G401 (cell line): ENCODE data around the gene SNRK. TPM values are rescaled to one million over a fixed set of nuclear protein-coding genes. Genes with fewer than 3 reads are reported as not detected.
A peak's percentile ranks its signal among the peaks of the same experiment; 100 is the strongest.

Experiments used
- DNase-seq: peaks from one replicate; pipeline ENCODE4 v3.0.0-alpha.2; 2015; ENCODE audit warnings: low spot score
- in situ Hi-C: cut with HindIII; loops from 2 replicates; pipeline ENCODE4 v1.10.0; 2016; ENCODE audit warnings: low sequenced_read_pairs, mixed read lengths
- total RNA-seq: library from RNA; depleted of rRNA; stranded (reverse); fragments of >200 nt; shearing (Covaris generic); gene quantifications from 2 replicates; pipeline ENCODE4 v1.2.3, GENCODE V29; 2014

Gene SNRK
- total RNA-seq, 1 experiment from 2014 or later = 11.2 TPM

DNA sequence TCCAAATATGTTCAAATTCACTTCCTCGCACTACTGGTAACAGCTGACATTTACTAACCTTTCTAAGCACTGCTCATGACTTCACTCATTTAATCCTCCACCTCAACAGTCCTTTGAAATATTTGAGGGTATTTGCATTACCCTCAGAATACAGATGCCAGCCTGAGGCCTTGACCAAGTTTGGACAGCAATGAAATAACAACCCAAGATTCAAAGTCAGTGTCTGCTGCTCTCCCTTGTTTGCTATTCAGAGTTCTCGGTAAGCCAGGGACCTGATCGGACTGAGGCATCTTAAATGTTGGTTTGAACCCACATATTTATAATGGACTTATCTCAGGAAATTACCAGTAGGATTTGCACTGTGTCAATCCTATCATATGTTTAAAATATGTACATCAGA is 19.9 kb upstream of the SNRK start:
- in situ Hi-C loops = no loop called here
- DNase-seq = no peak

DNA sequence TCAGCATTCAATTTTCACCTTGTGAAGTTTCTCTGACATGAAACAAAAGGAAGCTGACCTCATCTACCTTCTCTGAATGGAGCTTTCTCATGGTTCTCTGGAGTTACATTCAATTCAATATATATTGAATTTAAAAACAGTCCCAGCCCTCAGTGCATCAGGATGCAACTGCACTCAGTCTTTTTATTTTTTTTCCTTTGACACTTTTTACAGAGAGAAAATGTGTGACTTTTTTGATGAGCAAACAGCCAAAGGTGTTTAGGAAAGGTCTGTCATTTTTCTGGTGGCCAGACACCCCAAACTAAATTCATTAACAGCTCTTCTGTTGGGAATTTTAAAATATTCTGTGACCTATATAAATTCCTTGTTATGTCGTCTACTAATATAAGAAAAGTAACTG is 19.3 kb upstream of the SNRK start:
- in situ Hi-C loops = no loop called here
- DNase-seq = no peak

DNA sequence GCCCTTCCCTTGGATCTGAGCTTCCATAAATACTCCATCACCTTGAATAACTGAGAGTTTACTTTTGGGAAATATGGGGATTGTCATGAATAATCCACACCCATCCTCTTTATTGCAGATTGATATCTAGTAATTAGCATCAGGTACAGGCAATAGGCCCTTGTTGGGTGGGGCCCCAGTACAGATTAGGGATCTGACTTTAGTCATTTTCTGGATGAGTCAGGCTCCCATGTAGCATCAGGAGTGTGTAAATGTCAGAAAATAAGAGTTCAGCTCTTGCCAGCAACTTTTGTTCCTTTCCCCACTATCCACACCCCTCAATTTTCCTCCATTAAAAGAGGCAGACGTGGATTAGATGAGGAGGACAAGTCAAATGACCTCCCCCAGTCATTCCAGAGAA is 17.7 kb upstream of the SNRK start:
- in situ Hi-C loops = no loop called here
- no peak for DNase-seq

DNA sequence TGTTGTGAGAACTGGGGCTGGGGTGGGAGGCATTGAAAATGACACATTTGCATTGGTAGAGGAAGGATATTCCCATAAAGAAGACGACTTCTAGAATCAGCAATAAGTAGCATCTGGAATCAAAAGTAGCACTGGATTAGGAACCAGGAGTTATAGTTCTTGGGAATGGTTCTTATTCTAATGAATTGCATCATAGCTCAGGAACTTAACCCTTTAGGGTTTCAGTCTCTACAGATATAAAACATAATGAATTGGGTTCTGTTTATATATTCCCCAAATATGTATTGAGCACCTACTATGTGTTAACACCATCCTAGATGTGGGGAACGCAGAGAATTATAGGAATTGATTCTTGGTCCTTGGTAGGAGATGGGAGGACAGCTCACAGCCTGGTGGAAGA is 16.3 kb upstream of the SNRK start:
- DNase-seq = no peak
- in situ Hi-C loops = no loop called here

DNA sequence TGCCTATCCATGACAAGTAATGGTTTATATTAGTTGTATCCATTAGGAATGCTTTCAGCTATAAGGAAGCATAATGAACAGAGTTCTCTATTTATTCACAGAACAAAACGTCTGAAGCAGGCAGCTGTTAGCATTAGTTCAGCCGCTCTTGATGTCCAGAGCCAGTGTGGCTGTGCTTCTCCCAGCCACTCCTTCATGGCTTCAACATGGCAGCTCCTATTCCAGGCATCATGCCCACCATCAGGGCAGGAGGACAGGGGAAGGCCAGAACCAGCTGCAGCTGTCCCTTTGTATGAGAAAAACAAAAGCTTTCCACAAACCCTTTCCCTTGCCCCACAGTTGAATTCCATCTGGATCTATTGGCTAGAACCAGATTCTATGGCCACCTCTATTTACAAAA is 12.9 kb upstream of the SNRK start:
- DNase-seq = no peak
- in situ Hi-C loops = no loop called here

DNA sequence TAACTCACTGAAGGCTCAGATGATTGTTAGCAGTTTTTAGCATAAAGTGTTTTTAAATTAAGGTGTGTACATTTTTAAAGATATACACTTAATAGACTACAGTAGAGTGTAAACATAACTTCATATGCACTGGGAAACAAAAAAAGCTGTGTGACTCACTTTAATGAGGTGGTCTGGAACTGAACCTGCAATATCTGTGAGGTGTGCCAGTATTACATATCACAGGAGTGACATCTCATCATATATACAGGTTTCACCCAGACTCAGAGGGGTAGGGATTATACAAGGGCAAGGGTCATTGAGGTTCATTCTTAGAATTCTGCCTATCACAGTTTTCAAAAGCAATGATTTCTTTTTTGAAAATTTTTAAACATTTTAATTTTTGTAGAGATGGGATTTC is 7.3 kb upstream of the SNRK start:
- DNase-seq = no peak
- in situ Hi-C loops = no loop called here

DNA sequence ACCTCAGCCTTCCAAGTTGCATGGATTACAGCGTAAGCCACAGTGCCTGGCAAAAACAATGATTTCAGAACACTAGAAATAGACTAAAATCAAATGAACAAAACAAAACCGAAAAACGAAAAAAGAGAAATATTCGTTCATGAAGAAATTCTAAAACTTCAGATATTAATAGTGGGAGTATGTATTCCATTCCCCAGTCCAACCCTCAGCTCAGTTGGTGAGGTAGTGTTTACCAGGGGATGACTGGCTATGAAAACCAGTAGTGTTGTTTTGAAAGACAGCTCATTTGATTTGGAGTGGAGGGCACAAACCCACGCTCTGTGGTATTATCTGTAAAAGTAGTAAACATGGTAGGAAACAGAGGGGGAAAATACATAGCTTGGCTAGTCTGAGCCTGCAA is 6.8 kb upstream of the SNRK start:
- no peak for DNase-seq
- in situ Hi-C loops = no loop called here

DNA sequence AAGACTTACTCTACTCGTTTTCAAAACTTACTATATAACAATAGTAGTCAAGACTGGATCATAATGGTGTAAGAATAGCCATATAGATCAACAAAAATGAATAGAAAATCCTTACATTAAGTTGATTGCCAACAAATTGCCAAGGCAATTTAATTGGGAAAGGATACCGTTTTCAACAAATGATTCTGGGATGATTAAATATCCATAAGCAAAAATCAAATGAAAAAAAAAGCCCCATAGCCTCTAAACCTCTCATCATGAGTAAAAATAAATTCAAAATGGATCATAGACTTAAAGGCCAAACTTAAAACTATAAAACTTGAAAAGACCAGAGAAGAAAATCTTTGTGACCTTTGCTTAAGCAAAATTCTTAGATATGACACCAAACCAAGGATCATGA is 5.3 kb upstream of the SNRK start:
- in situ Hi-C loops = no loop called here
- DNase-seq = no peak

DNA sequence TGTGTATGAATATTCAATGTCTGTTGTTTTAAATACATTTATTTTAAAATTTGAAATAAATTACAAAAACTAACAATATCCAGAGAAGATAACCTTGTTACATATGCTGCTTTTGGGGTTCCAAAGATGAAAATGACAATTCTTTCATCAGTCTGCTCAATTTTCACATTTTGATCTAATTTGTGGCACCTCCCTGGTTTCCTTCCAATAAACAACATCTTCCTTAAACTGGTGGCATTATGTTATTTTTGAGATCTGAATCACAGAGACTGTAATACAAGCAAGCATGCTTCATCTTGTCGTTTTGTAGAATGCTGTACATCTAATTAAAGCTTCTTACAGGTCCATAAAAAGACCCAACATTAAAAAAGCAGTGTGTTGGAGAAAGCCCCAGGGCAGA is 2.2 kb upstream of the SNRK start:
- no peak for DNase-seq
- in situ Hi-C loops = no loop called here

DNA sequence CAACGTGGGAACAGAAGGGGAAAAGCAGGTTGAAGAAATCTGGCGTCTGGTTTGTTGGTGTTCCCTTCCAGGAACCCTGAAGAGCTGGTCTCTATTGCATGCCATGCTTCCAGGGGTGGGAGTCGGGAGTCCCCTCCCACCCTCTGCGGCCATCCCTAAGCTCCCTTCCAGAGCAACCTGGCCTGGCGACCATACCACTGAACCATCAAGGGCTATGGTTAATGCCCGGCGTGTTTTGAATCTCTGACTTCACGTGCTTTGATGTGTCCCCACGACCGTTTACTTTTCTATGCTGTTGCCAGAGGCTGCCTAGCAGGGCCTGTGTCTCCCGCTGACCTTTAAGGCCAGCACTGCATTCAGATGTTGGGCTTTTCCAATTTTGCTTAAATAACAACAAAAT is 696 bp upstream of the SNRK start:
- DNase-seq = no peak
- in situ Hi-C loops = no loop called here

DNA sequence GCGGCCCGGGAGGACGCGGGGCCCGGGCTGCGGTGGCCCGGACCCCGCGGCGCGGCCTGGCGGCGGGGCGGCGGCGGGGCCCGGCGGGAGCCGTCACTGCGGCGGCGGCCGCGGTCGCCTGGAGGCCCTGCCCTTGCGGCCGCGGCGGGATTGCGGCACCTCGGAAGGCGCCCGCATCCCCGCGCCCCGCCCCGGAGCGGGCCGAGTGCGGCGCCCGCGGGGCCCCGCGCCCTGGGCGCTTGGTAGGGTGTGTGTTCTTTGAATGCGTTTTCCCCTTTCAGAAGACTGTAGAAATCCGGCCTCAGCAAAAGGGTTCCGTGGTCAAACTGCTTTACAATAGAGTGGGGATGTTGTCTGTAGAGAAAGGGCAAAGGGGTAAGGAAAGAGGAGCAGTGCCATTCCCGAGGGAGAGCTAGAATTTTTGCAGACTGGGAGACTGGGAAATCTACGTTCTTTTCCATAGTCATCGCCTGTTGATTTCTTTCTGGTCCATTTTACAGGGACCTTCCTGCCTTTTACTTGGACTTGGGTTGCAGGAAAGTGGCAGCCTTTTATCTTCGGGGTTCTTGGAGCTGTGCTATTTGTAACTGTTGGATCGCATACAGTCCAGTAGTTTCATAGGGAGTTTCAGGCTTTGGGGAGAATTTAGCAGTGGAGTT is 630 bp downstream of the SNRK start:
- in situ Hi-C loops = no loop called here
- DNase-seq = no peak

DNA sequence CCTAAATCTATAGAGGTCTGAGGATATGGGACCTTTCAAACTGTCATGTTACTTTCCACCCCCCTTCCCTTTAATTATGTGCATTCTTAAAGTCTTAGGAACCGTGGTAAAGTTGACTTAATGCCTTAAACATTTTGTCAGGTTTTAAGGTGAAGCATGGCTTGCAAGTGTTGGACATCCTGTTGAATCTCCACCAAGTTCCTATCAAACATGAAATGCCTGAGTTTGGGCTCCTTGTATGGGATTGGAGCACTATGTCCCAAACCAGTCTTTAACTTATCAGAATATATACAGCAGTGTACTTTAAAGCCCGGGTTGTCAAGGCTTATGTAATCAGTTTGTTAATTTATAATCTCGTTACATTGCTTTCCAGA is 1.1 kb downstream of the SNRK start:
- in situ Hi-C loops = no loop called here
- DNase-seq = no peak

DNA sequence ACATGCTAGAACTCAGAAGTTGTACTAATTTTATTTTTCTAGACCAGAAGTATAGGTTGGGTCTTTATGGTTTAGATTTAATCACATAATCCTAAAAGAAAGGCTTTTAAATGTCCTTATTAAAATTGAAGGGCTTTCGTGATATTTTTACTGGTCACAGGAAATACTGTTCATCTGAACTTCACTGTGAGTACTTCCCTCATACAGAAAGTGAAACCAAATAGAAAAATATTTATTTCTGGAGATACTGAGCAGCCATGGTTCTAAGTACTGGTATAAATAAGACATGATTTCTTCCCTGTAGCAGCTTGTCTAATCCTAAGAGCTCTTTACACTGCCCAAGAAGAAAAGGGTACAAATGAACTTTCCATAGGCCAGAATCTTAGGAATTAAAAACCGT is 2.0 kb downstream of the SNRK start:
- no peak for DNase-seq
- in situ Hi-C loops = no loop called here

DNA sequence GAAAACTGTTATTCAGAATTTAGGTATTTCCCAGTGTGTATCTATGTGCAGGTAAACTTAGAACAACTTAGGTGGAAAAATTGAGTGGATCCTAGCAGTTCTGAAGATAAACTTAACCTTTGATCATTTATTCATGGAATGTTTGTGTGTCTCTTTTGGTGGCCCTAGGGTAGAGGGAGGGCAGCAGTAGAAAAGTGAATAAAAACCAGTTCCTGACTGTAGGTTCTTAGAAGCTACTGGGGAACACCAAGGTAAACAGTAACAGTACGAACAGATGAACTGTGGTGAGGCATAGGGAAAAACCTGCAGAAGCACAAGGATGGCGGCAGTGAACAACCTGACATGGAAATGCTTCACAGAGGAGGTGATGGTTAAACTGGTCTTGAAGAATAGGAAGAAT is 2.5 kb downstream of the SNRK start:
- DNase-seq = no peak
- in situ Hi-C loops = no loop called here

DNA sequence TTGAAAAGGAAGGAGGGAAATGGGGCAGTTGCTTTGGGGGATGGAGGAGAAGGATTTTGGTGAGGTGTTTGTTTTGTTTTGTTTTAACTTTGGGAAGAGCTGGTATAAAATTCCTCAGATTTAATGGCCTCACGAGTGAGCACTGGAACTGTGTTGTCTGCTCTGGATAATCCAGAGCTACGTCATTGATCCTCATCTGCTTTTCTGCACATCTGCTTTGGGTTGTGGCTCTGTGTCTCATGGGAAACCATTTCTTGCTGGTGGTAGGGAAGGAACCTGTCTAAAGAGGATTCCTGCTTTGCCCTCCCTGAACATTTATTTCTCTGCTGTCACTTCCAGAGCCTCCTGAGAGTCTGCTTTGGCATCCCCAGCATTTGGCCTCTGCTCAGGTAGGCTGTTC is 3.1 kb downstream of the SNRK start:
- peak; percentile 57 for DNase-seq
- in situ Hi-C loops = no loop called here

DNA sequence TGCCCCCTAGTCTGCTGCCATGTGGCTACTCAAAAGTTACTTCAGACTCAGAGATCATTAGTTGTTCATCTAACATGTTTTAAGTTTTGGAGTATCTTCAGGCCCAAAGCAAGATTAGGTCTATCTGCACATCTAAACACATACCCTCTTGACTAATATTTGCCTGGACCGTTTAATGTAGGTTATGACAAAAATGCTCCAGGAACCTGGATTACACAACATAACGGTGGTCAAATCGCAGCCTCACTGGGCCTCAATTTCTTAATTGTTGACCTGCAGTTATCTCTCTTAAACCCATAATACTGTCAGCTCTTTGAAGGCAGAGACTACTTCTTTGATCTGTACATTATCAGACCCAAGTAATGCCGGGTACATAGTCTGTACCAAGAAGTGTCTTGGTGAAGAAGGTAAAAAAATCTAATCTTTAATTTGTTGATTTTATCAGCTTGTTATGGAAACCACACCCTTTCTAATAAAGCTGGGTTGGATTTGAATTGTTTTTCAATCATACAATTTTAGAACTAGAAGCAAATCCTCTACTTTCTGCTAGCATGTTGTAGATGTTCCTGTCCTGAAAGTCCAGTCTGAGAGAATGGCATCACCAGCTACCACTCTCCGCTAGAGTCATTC is 3.6 kb downstream of the SNRK start:
- DNase-seq = no peak
- in situ Hi-C loops = no loop called here

DNA sequence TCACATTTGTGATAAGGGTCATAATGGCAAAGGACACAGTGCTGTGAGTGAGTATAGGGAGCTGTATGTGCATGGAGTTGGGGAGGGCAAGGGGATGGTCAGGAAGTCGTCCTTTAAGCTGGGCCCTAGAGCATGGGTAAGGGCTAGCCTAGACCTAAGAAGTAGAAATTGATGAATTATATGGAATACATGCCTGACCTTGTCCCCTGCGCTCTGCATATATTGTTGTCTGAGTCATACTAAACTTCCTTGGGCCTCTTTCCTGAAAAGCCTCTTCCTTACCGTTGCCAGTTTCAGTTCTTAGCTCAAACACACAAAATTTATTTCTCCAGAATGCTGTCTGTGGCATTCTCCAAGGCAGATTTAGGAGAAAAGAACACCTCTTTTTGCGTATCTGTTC is 4.6 kb downstream of the SNRK start:
- no peak for DNase-seq
- in situ Hi-C loops = no loop called here

DNA sequence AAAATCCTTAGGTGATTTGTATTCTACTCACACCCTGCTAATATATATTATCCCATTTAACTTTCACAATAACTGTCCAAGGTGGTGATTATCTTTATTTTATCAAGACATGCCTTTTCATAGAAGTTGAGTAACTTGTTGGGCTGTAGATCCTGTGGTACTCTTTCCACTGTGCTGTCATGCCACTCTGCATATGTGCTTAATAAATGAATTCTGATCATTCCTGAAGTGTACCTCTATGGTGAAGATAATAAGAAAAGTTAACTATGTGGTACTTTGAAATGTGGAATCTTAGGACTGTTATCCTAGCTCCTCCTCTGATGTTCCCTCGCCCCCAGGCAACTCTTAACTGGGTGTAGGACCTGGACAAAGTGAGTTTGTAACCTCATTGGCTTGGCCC is 5.2 kb downstream of the SNRK start:
- in situ Hi-C loops = no loop called here
- no peak for DNase-seq

DNA sequence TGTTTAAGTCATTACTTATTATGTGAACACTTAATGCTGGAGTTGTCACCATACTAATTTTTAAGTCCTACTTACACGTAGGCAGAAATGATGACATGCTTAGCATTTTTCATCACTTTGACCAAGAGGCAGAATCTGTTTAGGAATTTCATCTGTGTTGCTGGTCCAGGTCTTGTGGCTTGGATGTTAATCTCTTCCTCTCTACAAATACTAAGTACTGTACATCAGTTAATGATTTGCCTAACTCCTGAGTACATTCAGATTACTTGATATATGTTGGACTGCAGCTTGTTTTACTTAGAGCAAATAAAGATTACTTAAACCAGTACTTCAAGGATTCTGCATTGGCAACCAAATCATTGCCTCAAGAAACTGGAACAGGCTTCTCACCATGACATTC is 8.6 kb downstream of the SNRK start:
- no peak for DNase-seq
- in situ Hi-C loops = no loop called here

DNA sequence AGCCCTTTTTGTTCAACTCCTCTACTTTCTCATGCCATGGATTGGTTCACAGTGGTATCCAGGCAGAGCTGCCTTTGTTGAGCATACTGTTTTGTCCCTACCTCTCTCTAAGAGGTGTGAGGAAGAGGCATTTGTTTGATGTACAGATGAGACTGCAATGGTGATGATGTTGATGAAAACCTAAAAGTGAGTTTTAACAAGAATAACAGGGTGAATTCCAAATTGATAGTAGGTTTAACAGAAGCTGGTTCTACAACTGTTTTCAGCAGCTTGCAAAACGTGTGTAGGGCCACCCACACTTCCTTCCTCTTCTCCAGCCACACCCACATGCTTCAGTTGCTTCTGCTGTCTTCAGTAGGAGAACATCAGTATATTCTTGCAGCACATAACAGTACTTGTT is 10.2 kb downstream of the SNRK start:
- DNase-seq = no peak
- in situ Hi-C loops = no loop called here

DNA sequence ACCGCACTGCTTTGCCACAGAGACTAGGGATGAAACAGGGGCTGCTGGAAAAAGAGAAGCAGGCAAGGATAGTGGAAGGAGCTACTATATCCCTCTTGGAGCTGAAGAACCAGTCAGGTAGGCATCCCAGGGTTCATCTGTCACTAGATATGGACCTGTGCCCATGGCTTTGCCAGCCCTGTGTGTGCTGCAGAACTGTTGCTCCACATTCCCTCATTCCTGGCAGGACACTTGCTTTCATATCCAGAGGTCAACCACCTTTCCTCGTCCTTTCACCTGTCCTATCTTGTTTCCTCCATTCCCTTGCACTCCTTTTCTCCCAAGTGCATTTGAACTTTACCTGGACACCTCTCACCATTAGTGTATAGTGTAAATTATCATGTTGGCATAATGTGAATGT is 12.0 kb downstream of the SNRK start:
- in situ Hi-C loops = no loop called here
- DNase-seq = peak; percentile 68

DNA sequence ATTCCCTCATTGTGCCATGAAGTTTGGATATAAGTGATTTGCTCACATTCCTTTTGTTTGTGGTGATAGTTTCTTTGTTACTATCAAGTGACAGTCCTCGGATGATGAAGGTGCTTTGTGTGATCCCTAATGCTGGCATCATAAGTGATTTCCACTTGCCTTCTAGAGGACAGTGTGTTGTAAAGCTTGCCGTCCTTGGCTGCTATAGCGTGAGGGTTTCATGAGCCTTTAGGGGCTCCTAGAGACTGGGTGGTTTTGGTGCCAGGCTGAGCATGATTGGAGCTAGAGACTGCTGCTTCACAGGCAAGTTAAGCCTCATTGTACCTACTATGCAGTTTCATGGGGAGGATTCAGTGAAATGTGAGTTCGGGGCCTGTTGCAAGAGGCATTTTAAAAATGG is 12.4 kb downstream of the SNRK start:
- DNase-seq = no peak
- in situ Hi-C loops = no loop called here
